GM19240 (cell line): ENCODE results near the gene IGSF22.

ENCODE experiments used
- DNase-seq: peaks from one replicate; pipeline ENCODE4 v3.0.0; 2011; ENCODE audit warnings: low spot score; ENCODE audit not compliant: insufficient read length

Gene IGSF22

GRCh38 chr11:18726040-18726439 is at the start of gene IGSF22:
TSS of gene IGSF22 (minus strand) at chr11:18726188. CDS start at chr11:18724236, 1,952 bp downstream.
- DNase-seq = no peak

- no peak for DNase-seq
Observed at GRCh38 chr11:18774801-18775200, 48.8 kb upstream of the IGSF22 start.

DNA sequence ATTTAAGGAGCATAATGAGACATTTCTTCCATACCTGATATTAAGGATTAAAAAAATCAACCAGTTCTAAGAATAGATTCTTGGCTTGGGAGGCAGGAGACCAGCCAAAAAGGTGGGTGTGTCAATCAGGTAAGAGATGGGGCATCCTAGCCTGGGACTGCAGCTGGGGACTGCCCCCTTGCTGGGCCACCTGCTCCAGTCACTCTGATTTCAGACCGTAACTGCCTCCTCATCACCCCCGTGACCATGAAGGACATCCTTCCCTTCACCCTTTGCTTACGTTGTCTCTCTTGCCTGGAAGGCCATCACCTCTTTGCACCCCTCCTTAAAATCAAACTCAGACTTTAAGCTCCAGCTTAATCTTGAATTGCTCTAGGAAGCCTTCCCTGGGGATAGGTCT is 47.7 kb upstream of the IGSF22 start:
- DNase-seq = no peak

GRCh38 chr11:18773104-18773503 is 47.1 kb upstream of the IGSF22 start:
- no peak for DNase-seq

- DNase-seq = no peak
Observed at GRCh38 chr11:18772211-18772610, 46.2 kb upstream of the IGSF22 start.

DNA sequence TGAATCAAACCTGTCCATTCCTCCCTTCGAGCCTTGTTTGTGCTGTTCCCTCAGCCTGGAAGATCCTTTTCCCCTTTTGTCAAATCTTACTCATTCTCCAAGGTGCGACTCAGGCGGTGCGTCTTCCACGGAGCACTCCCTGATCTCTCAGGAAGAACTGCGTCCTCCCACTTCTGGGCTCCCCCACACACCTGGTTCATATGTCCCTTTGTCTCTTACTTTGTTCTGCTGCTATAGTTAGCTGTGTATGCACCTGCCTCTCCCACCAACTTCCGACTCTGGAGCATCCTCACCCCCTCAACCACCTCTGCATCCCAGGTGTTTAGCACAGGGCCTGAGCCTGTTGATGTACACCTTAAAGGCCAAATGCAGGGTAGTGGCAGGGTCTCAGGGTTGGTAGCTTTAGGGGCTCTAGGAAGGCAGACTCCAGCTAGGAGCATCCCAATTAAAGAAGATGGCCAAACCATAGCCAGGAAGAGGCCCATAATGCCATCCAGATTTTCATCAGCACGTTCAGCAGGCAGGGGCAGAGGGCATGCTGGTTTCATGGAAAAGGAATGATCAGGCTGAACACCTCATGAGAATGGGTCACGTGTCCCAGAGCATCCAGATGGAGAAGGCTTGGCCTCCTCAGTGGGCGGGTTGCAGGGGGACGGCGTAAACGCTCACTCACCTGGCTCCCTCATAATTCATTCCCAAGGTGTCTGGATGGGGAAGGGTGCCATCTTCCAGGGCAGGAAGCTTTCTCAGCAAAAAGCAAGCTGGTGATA is 45.5 kb upstream of the IGSF22 start:
- no peak for DNase-seq

GRCh38 chr11:18770479-18771125 is 44.6 kb upstream of the IGSF22 start:
- DNase-seq = no peak

GRCh38 chr11:18769802-18770456 is 43.9 kb upstream of the IGSF22 start:
- no peak for DNase-seq

- no peak for DNase-seq
Observed at GRCh38 chr11:18768978-18769377, 43.0 kb upstream of the IGSF22 start.

DNA sequence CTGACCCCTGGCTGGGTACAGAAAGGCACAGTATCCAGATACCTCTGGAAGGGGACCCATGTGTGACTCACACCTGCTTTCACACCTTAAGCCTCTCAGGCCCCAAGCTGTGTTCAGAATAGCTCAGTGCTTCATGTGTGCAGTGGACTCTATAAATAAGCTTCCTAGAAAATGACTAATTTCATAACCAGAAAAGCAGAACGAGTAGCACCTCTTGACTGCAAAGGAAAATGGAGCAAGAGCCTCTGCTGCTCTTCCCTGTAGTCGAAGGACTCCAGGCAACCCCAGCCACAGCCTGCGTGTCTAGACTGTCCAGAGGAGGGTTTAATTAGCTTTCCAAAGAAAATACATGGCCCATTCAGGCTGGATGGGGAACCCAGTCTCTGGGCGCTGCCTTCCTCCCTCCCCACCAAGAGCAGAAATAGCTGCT is 42.5 kb upstream of the IGSF22 start:
- peak; percentile 37 for DNase-seq

DNA sequence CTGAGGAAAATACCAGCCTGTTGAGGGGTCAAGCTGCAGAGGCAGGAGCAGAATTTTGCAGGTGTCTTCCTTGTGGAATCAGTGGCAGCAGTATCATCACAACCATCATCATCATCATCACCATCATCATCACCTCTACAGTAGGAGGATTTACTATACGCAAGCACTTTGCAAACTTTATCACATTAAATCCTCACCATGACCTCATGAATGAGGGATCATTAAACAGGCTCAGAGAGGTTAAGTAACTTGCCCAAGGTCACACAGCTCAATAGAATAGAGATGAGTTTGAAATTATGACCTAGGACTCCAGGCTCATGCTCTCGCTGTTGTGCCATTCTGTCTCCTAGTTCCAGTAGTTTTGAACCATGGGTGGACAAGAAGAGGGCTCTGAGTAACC is 40.0 kb upstream of the IGSF22 start:
- no peak for DNase-seq

DNA sequence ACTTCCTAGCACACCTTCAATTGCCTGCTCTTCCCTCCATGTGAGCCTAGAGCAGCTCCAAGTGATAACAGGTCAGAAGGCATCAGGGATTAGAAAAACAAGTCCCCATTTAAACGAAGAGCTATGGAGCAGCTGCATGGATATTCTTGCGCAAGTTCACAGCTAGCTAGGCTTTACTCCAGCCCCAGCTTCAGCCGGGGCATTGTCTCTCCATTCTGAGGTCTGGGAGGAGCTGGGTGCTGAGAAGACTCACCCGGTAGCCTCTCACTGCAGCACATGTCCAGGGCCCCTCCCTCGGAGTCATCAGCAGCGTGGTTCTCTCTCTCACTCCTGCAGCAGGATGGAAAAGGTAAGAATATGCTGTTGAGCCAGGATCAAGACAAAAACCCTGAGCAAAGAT is 39.6 kb upstream of the IGSF22 start:
- DNase-seq = no peak

GRCh38 chr11:18761741-18762140 is 35.8 kb upstream of the IGSF22 start:
- DNase-seq = no peak

GRCh38 chr11:18761144-18761543 is 35.2 kb upstream of the IGSF22 start:
- DNase-seq = no peak

DNA sequence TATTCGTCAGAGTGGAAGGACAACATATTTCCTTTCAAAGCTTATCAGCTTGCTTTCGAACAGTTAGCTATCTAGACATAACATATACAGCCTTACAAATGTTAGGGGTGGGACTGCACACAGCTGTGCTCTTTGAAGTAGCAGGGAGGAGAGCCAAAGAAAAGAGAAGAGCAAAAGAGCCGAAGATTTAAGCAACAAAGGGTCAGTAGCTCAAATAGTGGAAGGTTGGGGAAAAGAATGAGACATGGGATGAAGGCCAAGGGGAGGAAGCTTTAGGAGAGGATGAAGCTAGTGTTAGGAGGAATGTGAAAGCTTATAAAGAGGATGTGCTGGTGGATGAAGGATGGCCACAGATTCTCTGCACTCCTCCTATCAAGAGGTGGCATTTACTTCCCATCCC is 31.8 kb upstream of the IGSF22 start:
- no peak for DNase-seq

- DNase-seq = no peak
Observed at GRCh38 chr11:18756889-18757288, 30.9 kb upstream of the IGSF22 start.

DNA sequence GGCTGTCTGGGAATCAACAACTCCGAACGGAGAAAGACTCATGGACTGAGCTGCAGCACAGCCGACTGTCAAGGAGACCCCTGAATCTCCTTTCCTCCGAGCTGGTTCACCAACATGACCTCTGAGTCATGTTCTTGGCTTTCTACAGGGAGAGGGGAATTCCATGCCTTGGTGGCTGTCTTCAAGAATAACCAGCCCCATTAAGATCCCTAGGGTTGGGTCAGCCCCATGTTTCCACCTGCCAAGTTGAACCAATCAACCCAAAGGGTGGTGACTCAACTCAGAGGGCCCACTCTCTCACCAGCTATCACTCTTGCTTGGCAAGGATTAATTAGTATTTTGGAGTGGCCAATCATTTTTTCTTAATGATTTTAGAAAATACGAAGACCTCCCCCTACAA is 28.3 kb upstream of the IGSF22 start:
- no peak for DNase-seq

GRCh38 chr11:18752502-18752901 is 26.5 kb upstream of the IGSF22 start:
- no peak for DNase-seq

DNA sequence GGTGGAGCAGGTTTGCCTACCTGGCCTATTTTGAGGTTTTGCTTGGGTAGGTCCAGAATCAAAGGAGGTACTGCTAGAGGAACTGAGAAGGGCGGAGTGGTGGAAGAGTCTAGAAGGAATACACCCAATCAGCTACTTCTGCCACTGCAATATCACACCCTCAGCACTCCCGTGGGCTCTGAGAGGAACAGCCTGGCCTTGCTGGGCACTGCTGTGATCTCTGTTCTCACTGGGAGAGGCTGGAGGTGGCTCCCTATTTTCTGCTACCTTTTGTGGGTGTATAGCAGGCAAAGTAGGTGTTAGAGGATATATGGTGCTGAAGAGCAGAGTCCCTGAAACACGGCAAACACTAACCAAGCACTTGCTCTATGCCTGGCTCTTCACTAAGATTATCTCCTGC is 25.0 kb upstream of the IGSF22 start:
- DNase-seq = no peak

DNA sequence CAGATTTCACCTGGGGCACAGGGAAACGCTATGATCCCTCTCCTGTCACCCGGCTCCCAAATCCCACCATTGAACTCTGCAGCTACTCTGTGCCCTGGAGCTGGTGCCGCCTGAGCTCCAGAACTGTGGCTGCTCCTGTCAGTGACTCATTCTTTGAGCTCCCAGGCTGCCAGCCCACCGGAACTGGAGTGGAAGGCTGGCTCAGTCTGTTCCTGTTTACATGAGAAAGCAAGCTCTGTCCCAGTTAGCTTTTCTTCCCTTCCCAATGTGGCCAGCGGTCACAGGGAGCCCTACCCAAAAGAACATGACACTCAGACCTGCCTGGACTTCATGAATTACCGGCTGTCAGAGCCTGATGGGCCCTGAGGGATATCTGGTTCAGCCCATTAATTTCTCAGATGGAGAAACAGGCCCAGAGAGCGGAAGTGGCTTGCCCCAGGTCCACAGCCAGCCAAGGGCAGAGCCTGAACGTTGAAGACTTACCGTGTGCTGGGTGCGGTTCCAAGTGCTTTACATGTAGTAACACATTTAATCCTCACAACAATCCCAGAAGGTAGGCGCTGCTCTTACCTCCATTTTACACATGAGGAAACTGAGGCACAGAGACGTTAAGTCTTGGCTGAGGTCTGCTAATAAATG is 23.8 kb upstream of the IGSF22 start:
- DNase-seq = no peak

GRCh38 chr11:18748766-18749365 is 22.9 kb upstream of the IGSF22 start:
- DNase-seq = no peak

DNA sequence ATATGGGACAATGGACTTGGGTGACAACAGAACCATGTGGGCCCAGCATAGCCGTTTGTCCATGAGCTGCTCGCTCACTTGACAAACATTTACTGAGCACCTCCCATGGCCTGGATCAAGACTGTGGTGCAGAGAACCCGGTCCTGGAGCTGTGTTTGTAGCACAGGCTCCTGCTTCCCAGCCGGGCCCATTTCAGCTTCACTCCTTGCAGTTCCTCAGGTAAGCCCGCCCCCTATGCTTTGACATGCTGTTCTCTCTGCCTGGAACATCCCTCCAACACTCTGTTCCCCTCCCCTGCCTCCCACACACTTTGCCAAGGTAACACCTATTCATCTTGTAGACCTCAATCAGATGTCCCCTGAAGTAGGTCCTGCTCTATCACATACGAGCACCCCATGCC is 19.3 kb upstream of the IGSF22 start:
- DNase-seq = no peak
